Activated CD8-positive, alpha-beta T cell treated with anti-CD3 and anti-CD28 coated beads, Interleukin-2, amount 10 ng/mL, durations not matched to agents 7 days and 5 days (primary cell): ENCODE results near the gene TMEM126A. TPM values are rescaled to one million over a fixed set of nuclear protein-coding genes. Genes with fewer than 3 reads are reported as not detected.

Experiments used
- ATAC-seq: fragments of 150-1000 bp; cut with Tn5 transposase; one replicate; pipeline ENCODE4 v1.10.0; 2021; ENCODE audit warnings: moderate library complexity
- CTCF ChIA-PET: fragments of 350-600 bp; sonication (Branson Sonifier 250); formaldehyde crosslinking; loops from one replicate; lab custom pipeline; 2021; ENCODE audit warnings: antibody characterized with exemption; lab: Charles Lee
- POLR2A ChIA-PET: fragments of 350-600 bp; sonication (Branson Sonifier 250); formaldehyde crosslinking; loops from one replicate; lab custom pipeline; 2021; ENCODE audit warnings: antibody characterized with exemption; lab: Charles Lee
- DNase-seq: peaks from one replicate; pipeline ENCODE4 v3.0.0-alpha.2; 2020
- H3K27ac Mint-ChIP-seq: one replicate; pipeline ENCODE4 v1.8.0; 2021; ENCODE audit warnings: mild to moderate bottlenecking, mixed read lengths
- H3K27me3 Mint-ChIP-seq: one replicate; pipeline ENCODE4 v1.8.0; 2021; ENCODE audit warnings: low read depth, mixed read lengths
- H3K36me3 Mint-ChIP-seq: one replicate; pipeline ENCODE4 v1.8.0; 2021; ENCODE audit warnings: low read depth, mixed read lengths
- H3K4me1 Mint-ChIP-seq: one replicate; pipeline ENCODE4 v1.8.0; 2021; ENCODE audit warnings: low read depth, mixed read lengths
- H3K4me3 Mint-ChIP-seq: one replicate; pipeline ENCODE4 v1.8.0; 2021; ENCODE audit warnings: mild to moderate bottlenecking, mixed read lengths
- H3K9me3 Mint-ChIP-seq: one replicate; pipeline ENCODE4 v1.8.0; 2022; ENCODE audit warnings: mixed read lengths; ENCODE audit not compliant: insufficient read depth
- total RNA-seq, 2 experiments: library from RNA; stranded (reverse); gene quantifications; one replicate each; pipeline ENCODE4 v1.2.3, GENCODE V29; 2021

Gene TMEM126A
- total RNA-seq, 2 experiments from 2014 or later, result 33.7 to 39.8 TPM

GRCh38 chr11:85672105-85672902 lies 24.5 kb downstream of the TMEM126A start:
- DNase-seq, result no peak
- ATAC-seq, result no peak
- Mint-ChIP-seq H3K4me3 (no peak overlapping the region), H3K9me3 (no peaks in the 10 kb centered on the region), H3K27ac (no peak overlapping the region), H3K36me3 (peaks cover 4% of the 10 kb centered on the region), H3K4me1 (peaks cover 11% of the 10 kb centered on the region), H3K27me3 (peaks cover 10% of the 10 kb centered on the region)
- POLR2A ChIA-PET, result no interaction called here
- CTCF ChIA-PET, result no interaction called here

GRCh38 chr11:85673393-85673792 lies 25.6 kb downstream of the TMEM126A start:
- ATAC-seq, result peak; percentile 44
- CTCF ChIA-PET, result no interaction called here
- peaks cover 11% of the 10 kb centered on the region for H3K4me1 Mint-ChIP-seq

GRCh38 chr11:85679576-85679975 lies 31.8 kb downstream of the TMEM126A start:
- Mint-ChIP-seq H3K4me1 (peaks cover 19% of the 10 kb centered on the region), H3K27ac (no peak overlapping the region), H3K9me3 (no peaks in the 10 kb centered on the region), H3K4me3 (no peak overlapping the region), H3K27me3 (peaks cover 22% of the 10 kb centered on the region), H3K36me3 (no peaks in the 10 kb centered on the region)
- ChIA-PET CTCF (interaction anchor here (1.0 to 1.6 kb wide), 4 partner anchors 11 to 70 kb away, joined by 3 to 7 read pairs (median 4); no protein-coding TSS in a partner anchor), POLR2A (interaction anchor here (1.1 kb wide), 1 partner anchor 15 kb away, joined by 3 read pairs; the partner anchor contains the start of gene CREBZF)
- DNase-seq (no peak), ATAC-seq (no peak)

More at GRCh38 chr11:85673393-85673792, 25.6 kb downstream of the TMEM126A start:
- no peak for DNase-seq
- H3K27ac Mint-ChIP-seq, result no peak overlapping the region
- H3K9me3 Mint-ChIP-seq, result no peaks in the 10 kb centered on the region
- peaks cover 16% of the 10 kb centered on the region for H3K27me3 Mint-ChIP-seq
- H3K36me3 Mint-ChIP-seq, result peaks cover 4% of the 10 kb centered on the region
- H3K4me3 Mint-ChIP-seq, result no peak overlapping the region
- POLR2A ChIA-PET, result no interaction called here

GRCh38 chr11:85680897-85681296 lies 33.1 kb downstream of the TMEM126A start:
- no peak for ATAC-seq
- POLR2A ChIA-PET, result interaction anchor here (1.0 to 2.1 kb wide), 2 partner anchors 17 to 129 kb away, joined by 3 to 12 read pairs; partner anchors contain the start of gene CREBZF
- Mint-ChIP-seq H3K36me3 (no peaks in the 10 kb centered on the region), H3K9me3 (no peaks in the 10 kb centered on the region), H3K4me1 (peaks cover 19% of the 10 kb centered on the region), H3K27ac (no peak overlapping the region), H3K4me3 (no peak overlapping the region), H3K27me3 (peaks cover 16% of the 10 kb centered on the region)
- CTCF ChIA-PET, result interaction anchor here (0.9 to 1.9 kb wide), 6 partner anchors 12 to 174 kb away, joined by 3 to 10 read pairs (median 5); partner anchors contain the start of gene CCDC83
- DNase-seq, result no peak

GRCh38 chr11:85682330-85683305 lies 34.9 kb downstream of the TMEM126A start:
- no peaks in the 10 kb centered on the region for H3K36me3 Mint-ChIP-seq
- H3K27me3 Mint-ChIP-seq, result peaks cover 13% of the 10 kb centered on the region
- H3K9me3 Mint-ChIP-seq, result no peaks in the 10 kb centered on the region
- peak overlapping the region; percentile 74 for H3K4me3 Mint-ChIP-seq
- H3K27ac Mint-ChIP-seq, result peak overlapping the region; percentile 78
- H3K4me1 Mint-ChIP-seq, result peaks cover 19% of the 10 kb centered on the region
- peak; percentile 72 for DNase-seq
- ChIA-PET CTCF (interaction anchor here (1.7 kb wide), 1 partner anchor 10 kb away, joined by 6 read pairs; no protein-coding TSS in a partner anchor), POLR2A (interaction anchor here (0.9 to 2.1 kb wide), 2 partner anchors 15 to 18 kb away, joined by 3 to 12 read pairs; partner anchors contain the start of gene CREBZF)
- peak; percentile 93 for ATAC-seq

GRCh38 chr11:85685125-85685819 lies 37.5 kb downstream of the TMEM126A start:
- no peak overlapping the region for H3K27ac Mint-ChIP-seq
- DNase-seq (no peak), ATAC-seq (no peak)
- H3K9me3 Mint-ChIP-seq, result no peaks in the 10 kb centered on the region
- ChIA-PET POLR2A (interaction anchor here (1.3 to 2.2 kb wide), 2 partner anchors 20 to 170 kb away, joined by 3 to 4 read pairs; partner anchors contain the start of gene CCDC83), CTCF (interaction anchor here (1.1 to 3.6 kb wide), 5 partner anchors 11 to 170 kb away, joined by 3 to 14 read pairs (median 6); partner anchors contain the start of genes CCDC83 and TMEM126B)
- H3K27me3 Mint-ChIP-seq, result peaks cover 3% of the 10 kb centered on the region
- no peak overlapping the region for H3K4me3 Mint-ChIP-seq
- H3K36me3 Mint-ChIP-seq, result no peaks in the 10 kb centered on the region
- H3K4me1 Mint-ChIP-seq, result peaks cover 21% of the 10 kb centered on the region

- Mint-ChIP-seq H3K4me1 (peaks cover 28% of the 10 kb centered on the region), H3K27me3 (peaks cover 2% of the 10 kb centered on the region), H3K4me3 (no peak within 1 kb of the TSS), H3K9me3 (no peaks in the 10 kb centered on the region), H3K27ac (no peak within 1 kb of the TSS), H3K36me3 (peaks cover 2% of the 10 kb centered on the region)
- CTCF ChIA-PET, result interaction anchor here (1.3 to 3.6 kb wide), 3 partner anchors 10 to 139 kb away, joined by 3 to 14 read pairs (median 6); no protein-coding TSS in a partner anchor
- DNase-seq, result no peak
- no peak for ATAC-seq
- POLR2A ChIA-PET, result interaction anchor here (1.1 to 2.2 kb wide), 3 partner anchors 11 to 169 kb away, joined by 3 to 4 read pairs (median 3); partner anchors contain the start of gene CCDC83
Observed at GRCh38 chr11:85685820-85686459, 38.2 kb downstream of the TMEM126A start, which contains the start of gene CCDC89. Gene CCDC89, minus strand, starts transcription at chr11:85686195. Its CDS starts 65 bp downstream, at chr11:85686130.

GRCh38 chr11:85694385-85694980 lies 46.7 kb downstream of the TMEM126A start:
- ChIA-PET CTCF (interaction anchor here (0.7 to 4.9 kb wide), 20 partner anchors 9 to 636 kb away, joined by 3 to 31 read pairs (median 5); partner anchors contain the start of genes CCDC83, CCDC89 and TMEM126A), POLR2A (interaction anchor here (1.0 to 2.3 kb wide), 3 partner anchors 31 to 160 kb away, joined by 3 to 6 read pairs (median 5); partner anchors contain the start of gene CCDC83)
- peak; percentile 48 for DNase-seq
- Mint-ChIP-seq H3K27me3 (peaks cover 2% of the 10 kb centered on the region), H3K36me3 (peaks cover 41% of the 10 kb centered on the region), H3K4me1 (peaks cover 43% of the 10 kb centered on the region), H3K4me3 (no peak overlapping the region), H3K27ac (no peak overlapping the region), H3K9me3 (no peaks in the 10 kb centered on the region)
- no peak for ATAC-seq

- H3K36me3 Mint-ChIP-seq, result peaks cover 47% of the 10 kb centered on the region
- CTCF ChIA-PET, result interaction anchor here (0.9 to 4.9 kb wide), 17 partner anchors 10 to 637 kb away, joined by 3 to 31 read pairs (median 4); partner anchors contain the start of genes CCDC83, CCDC89 and TMEM126A
- H3K4me3 Mint-ChIP-seq, result no peak overlapping the region
- ATAC-seq (no peak), DNase-seq (no peak)
- H3K4me1 Mint-ChIP-seq, result peaks cover 49% of the 10 kb centered on the region
- POLR2A ChIA-PET, result interaction anchor here (0.7 to 2.3 kb wide), 3 partner anchors 32 to 159 kb away, joined by 3 to 6 read pairs (median 5); partner anchors contain the start of gene CCDC83
- H3K27ac Mint-ChIP-seq, result no peak overlapping the region
- no peaks in the 10 kb centered on the region for H3K27me3 Mint-ChIP-seq
- no peaks in the 10 kb centered on the region for H3K9me3 Mint-ChIP-seq
Observed at GRCh38 chr11:85695546-85695945, 47.8 kb downstream of the TMEM126A start.
